ENCODE results near the gene KLF11. TPM values are rescaled to one million over a fixed set of nuclear protein-coding genes. Genes with fewer than 3 reads are reported as not detected.

KLF11 gene
- 10 to 100 TPM in 1 of 2 donors, 1 to 10 TPM in 1; 9.3 to 13.1 TPM for total RNA-seq
- 11.6 TPM for polyA plus RNA-seq (2013, experiment 1 of 2)
- polyA plus RNA-seq (2013, experiment 2 of 2) = 11.6 TPM
- long read RNA-seq, experiment 1, full-length matches to known transcripts = 2 of 7 reads
- long read RNA-seq, experiment 1, partial matches to known transcripts = 5 of 7 reads
- long read RNA-seq, experiment 1, other reads (novel, unspliced or antisense) = 0 of 7 reads
- long read RNA-seq, experiment 2, full-length matches to known transcripts = 27 of 29 reads
- long read RNA-seq, experiment 2, partial matches to known transcripts = 2 of 29 reads
- long read RNA-seq, experiment 2, other reads (novel, unspliced or antisense) = 0 of 29 reads
- long read RNA-seq, experiment 3, full-length matches to known transcripts = 8 of 17 reads
- long read RNA-seq, experiment 3, partial matches to known transcripts = 8 of 17 reads
- long read RNA-seq, experiment 3, other reads (novel, unspliced or antisense) = 1 of 17 reads
- long read RNA-seq, experiment 4 = 0 reads

DNA sequence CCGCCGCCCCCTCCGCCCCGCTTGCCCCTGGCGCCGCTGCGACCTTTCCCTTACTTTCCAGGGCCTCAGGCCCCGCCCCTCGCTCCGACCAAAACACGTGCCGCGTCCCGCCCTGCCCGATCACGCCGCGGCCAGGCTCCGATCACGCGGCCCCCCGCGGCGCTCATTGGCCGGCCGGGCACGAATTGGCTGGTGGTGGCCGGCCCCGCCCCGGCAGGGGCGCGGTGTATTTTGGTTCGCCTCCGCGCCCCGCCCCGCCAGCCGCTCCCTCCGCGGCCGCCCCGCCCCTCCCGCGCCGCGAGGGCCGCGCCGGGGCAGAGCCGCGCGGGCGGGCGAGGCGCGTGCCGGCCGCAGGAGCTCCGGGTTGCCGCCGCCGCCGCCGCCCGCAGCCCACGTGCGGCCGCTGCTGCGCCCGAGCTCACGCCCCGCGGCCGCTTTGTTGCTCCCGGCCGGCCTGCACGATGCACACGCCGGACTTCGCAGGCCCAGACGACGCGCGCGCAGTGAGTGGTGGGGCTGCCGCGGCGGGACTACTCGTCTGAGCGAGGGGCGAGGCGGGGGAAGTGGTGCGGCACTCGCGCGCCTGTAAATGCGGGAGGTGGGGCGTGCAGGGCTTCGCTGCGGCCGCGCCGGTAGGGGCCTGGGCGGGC is at the start of gene KLF11:
KLF11 (plus strand) TSS at position 295 of the 650 bp plus-strand sequence; CDS start at position 462, 167 bp downstream.
- Histone ChIP-seq H3K36me3 (ENCODE audit: control insufficient read depth, insufficient read depth, low read length) (no peaks in the 10 kb centered on the region), H3K4me1 (ENCODE audit: control insufficient read depth, insufficient read depth, low read length) (no peaks in the 10 kb centered on the region), H3K4me3 (ENCODE audit: low read length) (peak within 1 kb of the TSS; percentile 81), H3K27me3 (ENCODE audit: control insufficient read depth, insufficient read depth, low read length, poor library complexity, severe bottlenecking) (no peaks in the 10 kb centered on the region), H3K9ac (ENCODE audit: extremely low read depth, low read length, poor library complexity, severe bottlenecking) (peak within 1 kb of the TSS; percentile 71), H3K27ac (ENCODE audit: low read depth, low read length) (peak within 1 kb of the TSS; percentile 96), H3K9me3 (ENCODE audit: control insufficient read depth, low read length) (no peaks in the 10 kb centered on the region)
- DNase-seq = peak; percentile 95
- TF ChIP-seq, protein P1, sequence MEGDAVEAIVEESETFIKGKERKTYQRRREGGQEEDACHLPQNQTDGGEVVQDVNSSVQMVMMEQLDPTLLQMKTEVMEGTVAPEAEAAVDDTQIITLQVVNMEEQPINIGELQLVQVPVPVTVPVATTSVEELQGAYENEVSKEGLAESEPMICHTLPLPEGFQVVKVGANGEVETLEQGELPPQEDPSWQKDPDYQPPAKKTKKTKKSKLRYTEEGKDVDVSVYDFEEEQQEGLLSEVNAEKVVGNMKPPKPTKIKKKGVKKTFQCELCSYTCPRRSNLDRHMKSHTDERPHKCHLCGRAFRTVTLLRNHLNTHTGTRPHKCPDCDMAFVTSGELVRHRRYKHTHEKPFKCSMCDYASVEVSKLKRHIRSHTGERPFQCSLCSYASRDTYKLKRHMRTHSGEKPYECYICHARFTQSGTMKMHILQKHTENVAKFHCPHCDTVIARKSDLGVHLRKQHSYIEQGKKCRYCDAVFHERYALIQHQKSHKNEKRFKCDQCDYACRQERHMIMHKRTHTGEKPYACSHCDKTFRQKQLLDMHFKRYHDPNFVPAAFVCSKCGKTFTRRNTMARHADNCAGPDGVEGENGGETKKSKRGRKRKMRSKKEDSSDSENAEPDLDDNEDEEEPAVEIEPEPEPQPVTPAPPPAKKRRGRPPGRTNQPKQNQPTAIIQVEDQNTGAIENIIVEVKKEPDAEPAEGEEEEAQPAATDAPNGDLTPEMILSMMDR (conservative IDR thresholded peaks at IDR 0.05) = no peak
- Mint-ChIP-seq H3K36me3 (ENCODE audit: low read depth) (peaks cover 12% of the 10 kb centered on the region), H3K27ac (peak within 1 kb of the TSS; percentile 87), H3K4me1 (no peaks in the 10 kb centered on the region), H3K4me3 (peak within 1 kb of the TSS; percentile 69), H3K27me3 (ENCODE audit: insufficient read depth) (peaks cover 27% of the 10 kb centered on the region), H3K9me3 (no peaks in the 10 kb centered on the region)
- 0 to 1% methylated on average over 18 to 104 of the region's 104 CpGs for whole genome bisulfite sequencing, 2 experiments (ENCODE audit: insufficient coverage in 1 of 2, insufficient read length in 1 of 2)

DNA sequence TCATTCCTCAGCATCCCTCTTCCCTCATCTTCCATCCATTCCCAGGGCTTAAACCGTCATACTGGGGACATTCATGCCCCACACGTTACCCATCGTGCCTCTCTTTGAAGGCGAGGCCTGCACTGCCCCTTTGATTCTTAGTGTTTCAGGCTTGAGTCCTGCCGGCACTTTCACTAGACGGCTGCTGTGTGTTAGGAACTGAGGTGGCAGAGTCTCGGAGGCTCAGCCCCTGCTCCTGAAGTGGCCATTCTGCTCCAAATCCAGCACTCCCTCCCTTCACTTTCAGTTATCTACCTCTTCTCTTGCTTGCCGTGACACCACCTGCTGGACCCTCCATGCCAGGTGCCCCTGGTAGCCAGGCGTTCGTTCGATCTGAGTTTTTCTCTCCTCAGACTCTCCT is 48.9 kb upstream of the KLF11 start:
- H3K27ac Mint-ChIP-seq = no peak overlapping the region
- no peaks in the 10 kb centered on the region for H3K9me3 ChIP-seq (ENCODE audit: control insufficient read depth, low read length)
- no peaks in the 10 kb centered on the region for H3K27me3 Mint-ChIP-seq (ENCODE audit: insufficient read depth)
- no peaks in the 10 kb centered on the region for H3K36me3 Mint-ChIP-seq (ENCODE audit: low read depth)
- no peaks in the 10 kb centered on the region for H3K9me3 Mint-ChIP-seq
- TF ChIP-seq, protein P1 (conservative IDR thresholded peaks at IDR 0.05) = peak; percentile 28
- WGBS, 2 experiments (ENCODE audit: insufficient coverage in 1 of 2, insufficient read length in 1 of 2) = 95% methylated on average over 9 to 11 of the region's 11 CpGs
- no peak overlapping the region for H3K9ac ChIP-seq (ENCODE audit: extremely low read depth, low read length, poor library complexity, severe bottlenecking)
- H3K4me1 ChIP-seq (ENCODE audit: control insufficient read depth, insufficient read depth, low read length) = no peaks in the 10 kb centered on the region
- H3K4me3 ChIP-seq (ENCODE audit: low read length) = no peak overlapping the region
- H3K27me3 ChIP-seq (ENCODE audit: control insufficient read depth, insufficient read depth, low read length, poor library complexity, severe bottlenecking) = no peaks in the 10 kb centered on the region
- H3K4me1 Mint-ChIP-seq = no peaks in the 10 kb centered on the region
- no peak overlapping the region for H3K27ac ChIP-seq (ENCODE audit: low read depth, low read length)
- no peaks in the 10 kb centered on the region for H3K36me3 ChIP-seq (ENCODE audit: control insufficient read depth, insufficient read depth, low read length)
- no peak overlapping the region for H3K4me3 Mint-ChIP-seq
- no peak for DNase-seq

DNA sequence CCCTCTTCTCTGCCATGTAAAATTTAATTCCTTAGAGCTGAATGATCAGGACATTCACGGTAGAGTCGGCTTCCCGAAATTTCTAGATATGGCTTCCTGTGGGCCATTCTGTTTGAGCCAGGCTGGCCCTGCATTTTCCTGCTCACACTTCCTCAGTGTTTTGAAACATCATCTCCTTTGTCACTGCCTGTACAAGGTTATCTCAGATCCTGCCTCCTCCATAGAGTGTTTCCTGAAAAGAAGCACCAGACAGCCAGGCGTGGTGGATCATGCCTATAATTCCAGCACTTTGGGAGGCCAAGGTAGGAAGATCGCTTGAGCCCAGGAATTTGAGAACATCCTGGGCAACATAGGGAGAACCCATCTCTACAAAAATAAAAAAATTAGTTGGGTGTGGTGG is 48.3 kb upstream of the KLF11 start:
- Histone ChIP-seq H3K27ac (ENCODE audit: low read depth, low read length) (no peak overlapping the region), H3K4me3 (ENCODE audit: low read length) (no peak overlapping the region), H3K9me3 (ENCODE audit: control insufficient read depth, low read length) (no peaks in the 10 kb centered on the region), H3K9ac (ENCODE audit: extremely low read depth, low read length, poor library complexity, severe bottlenecking) (no peak overlapping the region), H3K36me3 (ENCODE audit: control insufficient read depth, insufficient read depth, low read length) (no peaks in the 10 kb centered on the region), H3K4me1 (ENCODE audit: control insufficient read depth, insufficient read depth, low read length) (no peaks in the 10 kb centered on the region), H3K27me3 (ENCODE audit: control insufficient read depth, insufficient read depth, low read length, poor library complexity, severe bottlenecking) (no peaks in the 10 kb centered on the region)
- Mint-ChIP-seq H3K4me3 (no peak overlapping the region), H3K36me3 (ENCODE audit: low read depth) (no peaks in the 10 kb centered on the region), H3K4me1 (no peaks in the 10 kb centered on the region), H3K9me3 (no peaks in the 10 kb centered on the region), H3K27ac (no peak overlapping the region), H3K27me3 (ENCODE audit: insufficient read depth) (no peaks in the 10 kb centered on the region)
- DNase-seq = no peak
- WGBS, 2 experiments (ENCODE audit: insufficient coverage in 1 of 2, insufficient read length in 1 of 2) = 88 to 96% methylated on average over 5 of the region's 5 CpGs
- TF ChIP-seq, protein P1 (conservative IDR thresholded peaks at IDR 0.05) = no peak
